Measurements from ENCODE around the gene IKZF2. TPM values are rescaled to one million over a fixed set of nuclear protein-coding genes. Genes with fewer than 3 reads are reported as not detected.

The IKZF2 gene
- total RNA-seq = 10 to 100 TPM; 14.7 to 41.4 TPM

GRCh38 chr2:213151437-213152064 lies at the start of gene IKZF2:
IKZF2 (minus strand) TSS chr2:213151612; CDS start chr2:213148629, 2,983 bp downstream.
- Mint-ChIP-seq H3K36me3 (peaks cover 5% of the 10 kb centered on the region), H3K4me1 (peaks cover 30% of the 10 kb centered on the region), H3K4me3 (peak within 1 kb of the TSS; percentile 90), H3K27ac (peak within 1 kb of the TSS; percentile 85), H3K9me3 (ENCODE audit: low read depth) (no peaks in the 10 kb centered on the region), H3K27me3 (peaks cover 59% of the 10 kb centered on the region)
- ATAC-seq (peak; percentile 81), DNase-seq (peak; percentile 74)
- CTCF ChIA-PET = interaction anchor here (0.7 to 2.3 kb wide), 5 partner anchors 20 to 374 kb away, joined by 3 to 15 read pairs (median 3); no protein-coding TSS in a partner anchor

- Mint-ChIP-seq H3K4me3 (no peak overlapping the region), H3K9me3 (ENCODE audit: low read depth) (peaks cover 2% of the 10 kb centered on the region), H3K4me1 (no peaks in the 10 kb centered on the region), H3K27ac (no peak overlapping the region), H3K27me3 (no peaks in the 10 kb centered on the region), H3K36me3 (no peaks in the 10 kb centered on the region)
- CTCF ChIA-PET = no interaction called here
- ATAC-seq (no peak), DNase-seq (no peak)
Measured at GRCh38 chr2:213199871-213200270, 48.5 kb upstream of the IKZF2 start.

- ATAC-seq (no peak), DNase-seq (no peak)
- CTCF ChIA-PET = no interaction called here
- H3K4me3 Mint-ChIP-seq = no peak overlapping the region
- H3K36me3 Mint-ChIP-seq = no peaks in the 10 kb centered on the region
- H3K4me1 Mint-ChIP-seq = no peaks in the 10 kb centered on the region
- H3K27me3 Mint-ChIP-seq = no peaks in the 10 kb centered on the region
- H3K9me3 Mint-ChIP-seq (ENCODE audit: low read depth) = no peaks in the 10 kb centered on the region
- no peak overlapping the region for H3K27ac Mint-ChIP-seq
Measured at GRCh38 chr2:213189001-213189899, 37.8 kb upstream of the IKZF2 start.

- ATAC-seq = no peak
- Mint-ChIP-seq H3K27me3 (no peaks in the 10 kb centered on the region), H3K4me1 (no peaks in the 10 kb centered on the region), H3K4me3 (no peak overlapping the region), H3K9me3 (ENCODE audit: low read depth) (no peaks in the 10 kb centered on the region), H3K36me3 (no peaks in the 10 kb centered on the region), H3K27ac (no peak overlapping the region)
- no peak for DNase-seq
- CTCF ChIA-PET = no interaction called here
Measured at GRCh38 chr2:213188533-213188867, 37.1 kb upstream of the IKZF2 start.

GRCh38 chr2:213187833-213188532 lies 36.6 kb upstream of the IKZF2 start:
- ATAC-seq (no peak), DNase-seq (no peak)
- Mint-ChIP-seq H3K9me3 (ENCODE audit: low read depth) (no peaks in the 10 kb centered on the region), H3K27ac (no peak overlapping the region), H3K36me3 (no peaks in the 10 kb centered on the region), H3K4me1 (no peaks in the 10 kb centered on the region), H3K27me3 (no peaks in the 10 kb centered on the region), H3K4me3 (no peak overlapping the region)
- CTCF ChIA-PET = no interaction called here

GRCh38 chr2:213187386-213187785 lies 36.0 kb upstream of the IKZF2 start:
- CTCF ChIA-PET = no interaction called here

GRCh38 chr2:213185147-213185822 lies 33.9 kb upstream of the IKZF2 start:
- CTCF ChIA-PET = no interaction called here
- H3K27me3 Mint-ChIP-seq = no peaks in the 10 kb centered on the region
- no peaks in the 10 kb centered on the region for H3K9me3 Mint-ChIP-seq (ENCODE audit: low read depth)
- no peaks in the 10 kb centered on the region for H3K4me1 Mint-ChIP-seq
- H3K36me3 Mint-ChIP-seq = no peaks in the 10 kb centered on the region
- DNase-seq (no peak), ATAC-seq (no peak)
- H3K4me3 Mint-ChIP-seq = no peak overlapping the region
- H3K27ac Mint-ChIP-seq = no peak overlapping the region

More at GRCh38 chr2:213187386-213187785, 36.0 kb upstream of the IKZF2 start:
- DNase-seq (no peak), ATAC-seq (no peak)
- Mint-ChIP-seq H3K4me1 (no peaks in the 10 kb centered on the region), H3K27ac (no peak overlapping the region), H3K36me3 (no peaks in the 10 kb centered on the region), H3K4me3 (no peak overlapping the region), H3K9me3 (ENCODE audit: low read depth) (no peaks in the 10 kb centered on the region), H3K27me3 (no peaks in the 10 kb centered on the region)

GRCh38 chr2:213181712-213182111 lies 30.3 kb upstream of the IKZF2 start:
- Mint-ChIP-seq H3K27ac (no peak overlapping the region), H3K36me3 (no peaks in the 10 kb centered on the region), H3K27me3 (no peaks in the 10 kb centered on the region), H3K4me1 (no peaks in the 10 kb centered on the region), H3K4me3 (no peak overlapping the region), H3K9me3 (ENCODE audit: low read depth) (no peaks in the 10 kb centered on the region)
- DNase-seq (no peak), ATAC-seq (no peak)
- CTCF ChIA-PET = no interaction called here

GRCh38 chr2:213177679-213178078 lies 26.3 kb upstream of the IKZF2 start:
- Mint-ChIP-seq H3K4me3 (no peak overlapping the region), H3K27ac (no peak overlapping the region), H3K9me3 (ENCODE audit: low read depth) (no peaks in the 10 kb centered on the region), H3K27me3 (no peaks in the 10 kb centered on the region), H3K36me3 (no peaks in the 10 kb centered on the region), H3K4me1 (no peaks in the 10 kb centered on the region)
- CTCF ChIA-PET = no interaction called here
- DNase-seq (no peak), ATAC-seq (no peak)

- no peak for ATAC-seq
- no peak for DNase-seq
- H3K4me1 Mint-ChIP-seq = no peaks in the 10 kb centered on the region
- H3K4me3 Mint-ChIP-seq = no peak overlapping the region
- H3K27ac Mint-ChIP-seq = no peak overlapping the region
- CTCF ChIA-PET = no interaction called here
- no peaks in the 10 kb centered on the region for H3K36me3 Mint-ChIP-seq
- H3K27me3 Mint-ChIP-seq = no peaks in the 10 kb centered on the region
- no peaks in the 10 kb centered on the region for H3K9me3 Mint-ChIP-seq (ENCODE audit: low read depth)
Measured at GRCh38 chr2:213175673-213176247, 24.3 kb upstream of the IKZF2 start.

- ATAC-seq (no peak), DNase-seq (no peak)
- Mint-ChIP-seq H3K4me1 (no peaks in the 10 kb centered on the region), H3K27me3 (no peaks in the 10 kb centered on the region), H3K27ac (no peak overlapping the region), H3K36me3 (no peaks in the 10 kb centered on the region), H3K9me3 (ENCODE audit: low read depth) (no peaks in the 10 kb centered on the region), H3K4me3 (no peak overlapping the region)
- CTCF ChIA-PET = interaction anchor here (0.5 kb wide), 1 partner anchor 75 kb away, joined by 3 read pairs; no protein-coding TSS in a partner anchor
Measured at GRCh38 chr2:213172641-213173040, 21.2 kb upstream of the IKZF2 start.

GRCh38 chr2:213171147-213171546 lies 19.7 kb upstream of the IKZF2 start:
- DNase-seq (no peak), ATAC-seq (no peak)
- H3K27ac Mint-ChIP-seq = no peak overlapping the region
- no peak overlapping the region for H3K4me3 Mint-ChIP-seq
- H3K27me3 Mint-ChIP-seq = no peaks in the 10 kb centered on the region
- H3K4me1 Mint-ChIP-seq = no peaks in the 10 kb centered on the region
- H3K36me3 Mint-ChIP-seq = no peaks in the 10 kb centered on the region
- no peaks in the 10 kb centered on the region for H3K9me3 Mint-ChIP-seq (ENCODE audit: low read depth)
- CTCF ChIA-PET = no interaction called here

GRCh38 chr2:213167271-213167930 lies 16.0 kb upstream of the IKZF2 start:
- H3K9me3 Mint-ChIP-seq (ENCODE audit: low read depth) = no peaks in the 10 kb centered on the region
- no peaks in the 10 kb centered on the region for H3K4me1 Mint-ChIP-seq
- H3K4me3 Mint-ChIP-seq = no peak overlapping the region

More at GRCh38 chr2:213167271-213167930, 16.0 kb upstream of the IKZF2 start:
- no peak for DNase-seq
- ATAC-seq = no peak
- CTCF ChIA-PET = no interaction called here
- H3K27me3 Mint-ChIP-seq = no peaks in the 10 kb centered on the region
- H3K36me3 Mint-ChIP-seq = no peaks in the 10 kb centered on the region
- H3K27ac Mint-ChIP-seq = no peak overlapping the region

Data from activated CD8-positive, alpha-beta memory T cell treated with anti-CD3 and anti-CD28 coated beads, Interleukin-2, amount 10 ng/mL, durations not matched to agents 7 days and 5 days (primary cell).